Lower leg skin (tissue), 4 donors: ENCODE data around the gene HTR1D. TPM values are rescaled to one million over a fixed set of nuclear protein-coding genes. Genes with fewer than 3 reads are reported as not detected.

Experiments
- DNase-seq, 2 donors: peaks; one replicate each; pipeline ENCODE4 v3.0.0-alpha.2; 2019; ENCODE audit warnings: low spot score in 2 of 2
- H3K4me3 ChIP-seq: fragments of 200-600 bp; sonication (generic); 2 replicates; pipeline ENCODE4 v1.5.1; 2017; ENCODE audit warnings: mild to moderate bottlenecking, low read depth; ENCODE audit not compliant: poor library complexity, severe bottlenecking
- POLR2A ChIP-seq, 2 donors: fragments of 450-650 bp; IDR thresholded peaks; one replicate each; pipeline ENCODE4 v1.6.1; 2016 to 2017; ENCODE audit warnings: antibody characterized with exemption in 2 of 2, mild to moderate bottlenecking in 1 of 2, moderate library complexity in 1 of 2
- WGBS, 2 donors: methylation state at CpG; one replicate each; pipeline ENCODE4 v1.1.5; 2018; 5-methylcytosine and 5-hydroxymethylcytosine counted together
- intact Hi-C: fragments of 100-400 bp; cut with DNase I; formaldehyde crosslinking; loops from one replicate; pipeline ENCODE4 v1.15.0; 2023; ENCODE audit warnings: low total_unique reads
- total RNA-seq, 4 donors: library from RNA; depleted of rRNA; stranded (reverse); fragments of >200 nt; gene quantifications; one replicate each; pipeline ENCODE4 v1.1.0, GENCODE V29; 2016
- TF ChIP-seq, protein P1 (sequence below), 3 donors: fragments of 450-650 bp; IDR thresholded peaks; one replicate each; pipeline ENCODE4 v1.5.1; 2016; ENCODE audit warnings: antibody characterized with exemption in 3 of 3, mild to moderate bottlenecking in 3 of 3, moderate library complexity in 2 of 3

Gene HTR1D
- total RNA-seq, 4 donors from 2014 or later = not detected

DNA sequence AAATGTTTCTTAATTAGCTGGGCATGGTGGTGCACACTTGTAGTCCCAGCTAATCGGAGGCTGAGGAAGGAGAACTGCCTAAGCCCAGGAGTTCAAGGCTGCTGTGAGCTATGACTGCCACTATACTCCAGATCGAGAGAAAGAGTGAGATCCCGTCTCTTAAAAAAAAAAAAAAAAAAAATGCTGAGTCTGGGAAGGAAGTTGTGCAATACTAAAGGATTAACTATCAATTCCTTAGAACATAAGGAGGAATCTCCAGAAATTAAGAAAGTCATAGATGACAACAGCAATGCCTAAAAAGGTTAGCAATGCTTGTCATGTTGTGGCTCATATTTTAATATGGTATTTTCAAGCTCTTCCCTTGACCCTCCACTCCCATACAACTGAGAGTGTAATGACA lies 53.9 kb downstream of the HTR1D start:
- no peak overlapping the region for H3K4me3 ChIP-seq
- intact Hi-C loops = no loop called here
- WGBS, 2 donors = 54 to 64% methylated on average over 3 of the region's 3 CpGs
- TF ChIP-seq, protein P1, sequence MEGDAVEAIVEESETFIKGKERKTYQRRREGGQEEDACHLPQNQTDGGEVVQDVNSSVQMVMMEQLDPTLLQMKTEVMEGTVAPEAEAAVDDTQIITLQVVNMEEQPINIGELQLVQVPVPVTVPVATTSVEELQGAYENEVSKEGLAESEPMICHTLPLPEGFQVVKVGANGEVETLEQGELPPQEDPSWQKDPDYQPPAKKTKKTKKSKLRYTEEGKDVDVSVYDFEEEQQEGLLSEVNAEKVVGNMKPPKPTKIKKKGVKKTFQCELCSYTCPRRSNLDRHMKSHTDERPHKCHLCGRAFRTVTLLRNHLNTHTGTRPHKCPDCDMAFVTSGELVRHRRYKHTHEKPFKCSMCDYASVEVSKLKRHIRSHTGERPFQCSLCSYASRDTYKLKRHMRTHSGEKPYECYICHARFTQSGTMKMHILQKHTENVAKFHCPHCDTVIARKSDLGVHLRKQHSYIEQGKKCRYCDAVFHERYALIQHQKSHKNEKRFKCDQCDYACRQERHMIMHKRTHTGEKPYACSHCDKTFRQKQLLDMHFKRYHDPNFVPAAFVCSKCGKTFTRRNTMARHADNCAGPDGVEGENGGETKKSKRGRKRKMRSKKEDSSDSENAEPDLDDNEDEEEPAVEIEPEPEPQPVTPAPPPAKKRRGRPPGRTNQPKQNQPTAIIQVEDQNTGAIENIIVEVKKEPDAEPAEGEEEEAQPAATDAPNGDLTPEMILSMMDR (IDR thresholded peaks at IDR 0.05) = no peak
- TF ChIP-seq POLR2A (IDR thresholded peaks at IDR 0.05) = no peak
- no peak for DNase-seq

DNA sequence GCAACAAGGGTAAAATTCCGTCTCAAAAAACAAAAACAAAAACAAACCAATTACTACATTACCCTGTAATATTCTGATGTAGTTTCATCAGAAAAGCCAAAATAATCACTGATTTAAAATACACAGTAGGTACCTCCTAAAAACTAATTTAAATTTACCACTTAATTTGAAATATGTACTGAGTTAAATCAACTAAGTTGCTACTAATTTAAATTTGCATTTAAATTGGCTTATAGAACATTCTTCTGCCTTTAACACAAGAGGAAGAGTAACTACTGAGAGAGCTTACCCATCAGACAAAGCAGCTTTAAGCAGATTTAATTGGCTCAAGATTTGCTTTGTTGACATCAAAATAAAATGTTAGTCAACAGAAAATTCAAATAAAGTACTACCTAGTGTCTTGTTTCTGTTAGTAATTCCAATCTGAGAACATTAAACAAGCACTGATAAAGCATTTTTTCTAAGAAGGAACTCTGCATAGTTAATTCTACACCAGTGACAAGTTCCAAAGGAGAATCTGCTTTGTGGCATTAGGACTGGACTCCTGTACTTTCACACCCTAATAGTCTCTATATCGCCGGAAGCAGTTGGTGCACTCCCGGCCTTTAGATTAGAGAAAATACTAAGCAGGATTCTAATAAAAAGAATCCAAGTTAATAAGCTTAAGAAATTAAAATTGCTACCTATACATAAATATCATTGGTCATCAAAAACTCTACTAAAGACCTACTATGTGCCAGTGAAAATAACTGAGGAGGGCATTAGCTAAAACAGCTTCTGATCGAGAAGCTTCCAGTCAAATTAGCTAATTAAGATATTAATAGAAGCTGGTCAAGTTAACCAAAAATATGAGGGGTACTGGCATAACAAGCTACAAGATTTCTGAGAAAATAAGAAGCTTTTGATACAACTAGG lies 57.1 kb downstream of the HTR1D start:
- H3K4me3 ChIP-seq = no peak overlapping the region
- TF ChIP-seq, protein P1 (IDR thresholded peaks at IDR 0.05) = no peak
- TF ChIP-seq POLR2A (IDR thresholded peaks at IDR 0.05) = no peak
- 79 to 80% methylated on average over 5 of the region's 5 CpGs for WGBS, 2 donors
- intact Hi-C loops = no loop called here
- no peak for DNase-seq

DNA sequence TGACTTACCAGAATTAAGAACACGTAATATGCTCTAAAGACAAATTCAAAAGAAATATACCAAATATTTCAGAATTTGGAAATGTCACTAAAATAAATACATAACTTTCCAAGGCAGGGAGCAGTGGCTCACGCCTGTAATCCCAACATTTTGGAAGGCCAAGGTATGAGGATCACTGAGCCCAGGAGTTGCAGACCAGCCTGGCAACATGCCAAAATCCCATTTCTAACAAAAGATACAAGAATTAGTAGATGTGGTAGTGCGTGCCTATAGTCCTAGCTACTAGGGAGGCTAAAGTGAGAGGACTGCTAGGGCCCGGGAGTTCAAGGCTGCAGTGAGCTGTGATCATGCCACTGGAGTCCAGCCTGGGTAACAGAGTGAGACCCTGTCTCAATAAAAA lies 60.4 kb downstream of the HTR1D start:
- TF ChIP-seq, protein P1 (IDR thresholded peaks at IDR 0.05) = no peak
- no peak for TF ChIP-seq POLR2A (IDR thresholded peaks at IDR 0.05)
- H3K4me3 ChIP-seq = no peak overlapping the region
- intact Hi-C loops = no loop called here
- no peak for DNase-seq
- 93 to 97% methylated on average over 4 of the region's 4 CpGs for WGBS, 2 donors

DNA sequence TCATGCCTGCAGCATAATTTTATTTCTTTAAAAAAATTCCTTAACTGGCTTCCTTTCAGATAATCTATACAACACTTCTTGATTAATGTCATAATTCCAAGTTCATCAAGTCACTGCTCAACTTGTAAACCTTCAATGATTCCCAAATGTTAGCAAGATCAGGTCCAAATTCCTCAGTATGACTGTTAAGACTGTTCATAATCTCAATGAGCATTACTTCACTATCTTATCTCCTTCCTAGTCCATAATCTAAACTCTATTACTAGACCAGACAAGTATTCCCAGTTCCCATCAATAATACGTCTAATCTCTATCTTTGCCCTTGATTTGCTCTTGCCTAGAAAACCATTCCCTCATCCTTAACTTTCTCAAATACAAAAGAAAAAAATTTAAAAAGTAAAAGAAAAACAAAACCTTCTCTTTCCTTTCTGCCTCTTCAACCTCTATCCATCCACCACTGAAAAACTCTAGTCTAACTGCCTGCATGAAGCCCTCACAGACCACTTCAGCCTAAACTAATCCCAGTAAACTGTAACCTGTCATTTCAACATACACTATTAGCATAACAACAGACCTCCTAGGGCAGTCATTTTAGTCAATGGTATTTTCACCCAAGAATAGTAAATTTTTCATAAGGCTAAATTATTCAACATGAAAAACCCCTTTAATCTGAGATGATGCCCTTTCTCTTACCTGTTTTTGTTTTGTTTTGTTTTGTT lies 64.2 kb downstream of the HTR1D start:
- 59 to 74% methylated on average over 1 of the region's 1 CpG for WGBS, 2 donors
- DNase-seq = no peak
- TF ChIP-seq POLR2A (IDR thresholded peaks at IDR 0.05) = no peak
- TF ChIP-seq, protein P1 (IDR thresholded peaks at IDR 0.05) = no peak
- H3K4me3 ChIP-seq = no peak overlapping the region
- intact Hi-C loops = no loop called here

DNA sequence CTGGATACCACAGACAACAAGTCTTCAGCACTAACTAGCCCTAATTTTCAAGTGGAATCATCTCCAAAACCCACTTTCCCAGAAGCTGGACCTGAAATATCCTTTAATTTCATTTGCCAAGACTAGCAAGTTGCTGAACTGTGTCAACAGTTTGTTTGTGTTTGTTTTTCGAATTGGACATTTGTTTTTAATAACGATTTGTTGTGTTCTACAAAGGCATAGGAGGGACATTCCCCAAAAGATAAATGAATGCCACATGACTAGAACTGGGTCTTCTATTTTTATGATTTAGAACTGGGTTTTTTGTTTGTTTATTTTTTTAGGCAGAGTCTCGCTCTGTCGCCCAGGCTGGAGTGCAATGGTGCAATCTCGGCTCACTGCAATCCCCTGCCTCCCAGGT lies 66.6 kb downstream of the HTR1D start:
- intact Hi-C loops = no loop called here
- DNase-seq = no peak
- TF ChIP-seq, protein P1 (IDR thresholded peaks at IDR 0.05) = no peak
- no peak for TF ChIP-seq POLR2A (IDR thresholded peaks at IDR 0.05)
- whole genome bisulfite sequencing, 2 donors = 51 to 65% methylated on average over 5 of the region's 5 CpGs
- H3K4me3 ChIP-seq = no peak overlapping the region
